Panc1 (cell line): ENCODE results near the gene CIITA.
A peak's percentile ranks its signal among the peaks of the same experiment; 100 is the strongest.

Experiments
- CTCF ChIP-seq: fragments of 450-650 bp; IDR thresholded peaks from 2 replicates; pipeline ENCODE4 v1.5.1; 2017; ENCODE audit warnings: mild to moderate bottlenecking
- POLR2AphosphoS5 ChIP-seq: IDR thresholded peaks from 2 replicates; pipeline ENCODE4 v1.6.1; 2012; ENCODE audit warnings: mild to moderate bottlenecking, low read depth, low read length, moderate library complexity
- SIN3A ChIP-seq: IDR thresholded peaks from 2 replicates; pipeline ENCODE4 v1.6.1; 2012; ENCODE audit warnings: low read depth, mild to moderate bottlenecking, low read length, moderate library complexity, borderline replicate concordance; ENCODE audit not compliant: insufficient read depth

- no peak for TF ChIP-seq POLR2AphosphoS5
- peak; percentile 83 for TF ChIP-seq CTCF
- no peak for TF ChIP-seq SIN3A
Measured at GRCh38 chr16:10981697-10982216, 104.8 kb downstream of the CIITA start.
